Subcutaneous preadipocyte (primary cell): Measurements from ENCODE around the gene DPYSL3. TPM values are rescaled to one million over a fixed set of nuclear protein-coding genes. Genes with fewer than 3 reads are reported as not detected.

ENCODE experiments used
- small RNA-seq: library from RNA; depleted of rRNA; stranded (forward); fragments of <200 nt; gene quantifications from one replicate; pipeline ENCODE3, GENCODE V24; 2012
- total RNA-seq: library from RNA; depleted of rRNA; stranded (reverse); fragments of >200 nt; gene quantifications from 2 replicates; pipeline ENCODE4 v1.2.3, GENCODE V29; 2012

DPYSL3 gene
- 19.1 and 37.5 TPM in 2 replicates for total RNA-seq

DNA sequence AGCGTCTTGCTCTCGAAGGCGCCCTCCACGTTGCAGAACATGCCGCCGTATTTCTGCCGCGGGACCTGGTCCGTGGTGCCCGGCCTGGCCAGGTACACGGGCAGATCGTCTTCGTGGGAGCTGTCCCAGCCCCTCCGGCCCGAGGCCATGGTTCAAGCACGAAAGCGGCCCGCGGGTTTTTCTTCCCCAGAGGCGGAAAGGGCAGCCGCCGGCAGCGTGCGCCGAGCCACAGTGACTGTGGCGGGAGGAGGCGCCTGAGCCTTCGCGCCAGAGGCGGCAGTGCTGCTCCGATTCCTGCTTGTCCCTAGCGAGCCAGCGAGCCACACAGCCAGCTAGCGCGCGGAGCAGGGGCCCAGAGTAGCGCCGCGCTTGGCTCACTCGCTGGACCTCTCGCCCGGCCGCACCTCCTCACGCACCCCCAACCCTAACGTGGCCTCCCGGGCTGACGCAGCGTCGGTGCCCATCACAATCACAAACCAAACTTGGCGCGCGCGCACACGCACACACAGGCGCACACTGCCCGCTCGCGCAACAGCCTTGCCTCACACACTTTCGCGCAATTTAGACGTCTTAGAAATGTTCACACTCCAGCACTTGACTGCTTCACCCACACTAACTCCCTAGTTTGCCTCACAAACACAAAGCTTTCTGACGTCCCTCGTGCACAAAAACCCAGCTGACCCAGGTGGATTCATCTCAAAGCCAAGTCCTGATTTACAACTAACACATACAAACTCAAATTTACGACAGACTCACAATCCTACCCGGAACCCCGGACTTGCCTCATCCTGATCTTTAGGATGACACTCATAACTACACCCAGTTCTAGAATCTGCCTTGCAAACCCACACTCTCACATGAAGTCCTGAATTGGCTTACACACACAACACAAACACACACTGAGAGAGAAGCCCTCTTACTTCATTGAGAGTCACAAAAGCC is at the start of gene DPYSL3:
DPYSL3 (minus strand) TSS at position 359 of the 942 bp plus-strand sequence; CDS start at position 149, 210 bp downstream.

Small RNA genes lying within 50 kb of the gene (small RNA-seq; reads per million reads assigned to genes)
- not detected for gene AC011373.1
